GM19239 (cell line): ENCODE data around the gene EEF2K.

Source experiments
- DNase-seq: peaks from one replicate; pipeline ENCODE4 v3.0.0; 2011; ENCODE audit warnings: low spot score; ENCODE audit not compliant: insufficient read length
- FAIRE-seq: peaks from 2 replicates; lab custom pipeline; 2011; peaks lifted over from hg19 to GRCh38; lab: Jason Lieb, UNC

EEF2K gene

DNA sequence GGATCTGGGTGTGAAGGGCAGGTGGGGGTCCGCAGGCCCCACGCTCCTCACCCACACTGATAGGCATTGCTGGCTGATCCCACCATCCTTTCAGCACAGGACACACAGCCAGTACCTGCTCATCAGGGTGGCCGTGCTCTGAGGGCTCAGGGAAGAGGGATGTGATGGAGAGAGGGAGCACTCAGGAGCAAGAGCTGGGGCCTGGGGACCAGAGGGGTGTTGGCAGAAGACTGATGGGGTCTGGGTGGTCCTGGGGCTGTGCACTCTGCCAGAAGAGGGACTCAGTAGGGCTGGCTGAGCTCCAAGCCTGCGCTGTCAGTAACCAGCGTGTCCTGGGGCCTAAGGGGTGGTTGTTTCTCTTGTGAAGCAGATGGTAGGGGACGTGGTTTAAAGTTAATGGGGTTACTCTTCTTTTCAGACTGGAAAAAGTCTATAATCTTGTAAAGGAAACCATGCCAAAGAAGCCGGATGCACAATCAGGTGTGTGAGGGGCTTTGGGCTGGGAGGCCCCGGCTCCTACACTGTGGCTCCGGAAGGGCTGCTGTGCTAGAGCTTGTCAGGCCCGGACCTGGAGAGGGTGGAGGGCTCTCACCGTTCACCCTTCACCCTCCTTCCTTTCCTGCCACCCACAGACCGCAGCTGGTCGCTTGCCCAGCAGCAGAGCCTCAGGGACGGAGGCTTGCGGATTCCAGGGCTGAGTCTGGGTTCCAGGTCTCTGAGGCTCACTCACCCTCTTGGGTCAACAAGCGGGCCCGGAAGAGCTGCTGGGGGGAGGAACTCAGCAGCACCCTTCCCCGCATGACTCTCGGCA lies 118.9 kb downstream of the EEF2K start:
- FAIRE-seq, result no peak
- DNase-seq, result no peak

DNA sequence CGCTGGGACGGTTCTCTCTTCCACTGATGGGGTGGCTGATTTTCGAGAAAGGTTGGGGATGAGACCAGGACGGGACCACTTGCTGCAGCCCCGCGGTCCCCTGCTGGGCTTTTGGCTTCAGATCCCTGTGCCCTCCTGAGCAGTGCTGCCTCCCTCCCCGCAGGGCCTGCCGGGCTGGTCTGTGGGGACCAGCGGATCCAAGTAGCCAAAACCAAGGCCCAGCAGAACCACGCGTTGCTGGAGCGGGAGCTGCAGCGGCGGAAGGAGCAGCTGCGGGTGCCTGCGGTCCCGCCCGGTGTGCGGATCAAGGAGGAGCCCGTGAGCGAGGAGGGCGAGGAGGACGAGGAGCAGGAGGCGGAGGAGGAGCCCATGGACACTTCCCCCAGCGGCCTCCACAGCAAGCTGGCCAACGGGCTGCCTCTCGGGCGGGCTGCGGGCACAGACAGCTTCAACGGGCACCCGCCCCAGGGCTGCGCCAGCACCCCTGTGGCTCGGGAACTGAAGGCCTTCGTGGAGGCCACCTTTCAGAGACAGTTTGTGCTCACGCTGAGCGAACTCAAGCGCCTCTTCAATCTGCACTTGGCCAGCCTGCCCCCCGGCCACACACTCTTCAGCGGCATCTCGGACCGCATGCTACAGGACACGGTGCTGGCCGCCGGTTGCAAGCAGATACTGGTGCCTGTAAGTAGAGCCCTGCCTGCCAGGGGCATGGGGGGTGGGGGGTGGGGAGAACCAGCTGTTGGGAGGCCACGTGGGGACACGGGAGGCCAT lies 119.7 kb downstream of the EEF2K start:
- no peak for FAIRE-seq
- DNase-seq, result no peak

GRCh38 chr16:22326369-22326652 lies 120.2 kb downstream of the EEF2K start:
- DNase-seq (no peak), FAIRE-seq (no peak)

DNA sequence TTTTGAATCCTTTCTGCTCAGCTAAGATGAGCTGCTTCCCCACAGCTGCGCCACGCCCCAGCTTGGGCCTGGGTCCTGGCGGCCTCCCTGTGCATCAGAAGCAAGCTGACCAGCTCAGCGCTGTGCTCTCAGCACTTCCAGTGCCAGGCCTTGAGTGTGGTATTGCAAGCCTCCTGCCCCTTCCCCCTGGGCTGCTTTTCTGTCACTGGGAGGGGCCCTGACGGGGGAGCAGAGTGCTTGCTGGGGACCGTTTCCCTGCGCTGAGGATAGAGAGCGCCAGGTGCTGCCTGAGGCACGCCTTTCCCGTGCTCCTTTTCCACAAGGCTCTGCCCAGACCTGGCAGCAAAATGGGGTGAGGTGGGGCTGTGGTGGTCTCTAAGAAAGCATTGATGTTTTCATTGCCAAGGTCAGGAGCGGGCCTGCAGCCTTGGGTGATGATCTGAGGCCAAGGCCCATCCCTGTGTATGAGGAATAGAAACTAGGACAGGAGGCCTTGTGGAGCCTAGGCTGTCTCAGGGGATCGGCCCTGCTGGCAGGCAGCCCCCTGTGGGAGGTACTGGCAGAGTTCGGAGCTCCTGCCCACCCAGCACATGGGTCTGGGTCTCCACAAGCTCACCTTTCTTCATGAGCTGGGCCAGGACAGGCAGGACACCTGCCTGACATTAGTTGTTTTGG lies 120.8 kb downstream of the EEF2K start:
- no peak for FAIRE-seq
- DNase-seq, result no peak

- no peak for FAIRE-seq
Measured at GRCh38 chr16:22327446-22327775, 121.3 kb downstream of the EEF2K start.

GRCh38 chr16:22328081-22328725 lies 122.1 kb downstream of the EEF2K start:
- DNase-seq, result no peak
- FAIRE-seq, result no peak

More at GRCh38 chr16:22327446-22327775, 121.3 kb downstream of the EEF2K start:
- DNase-seq, result no peak

DNA sequence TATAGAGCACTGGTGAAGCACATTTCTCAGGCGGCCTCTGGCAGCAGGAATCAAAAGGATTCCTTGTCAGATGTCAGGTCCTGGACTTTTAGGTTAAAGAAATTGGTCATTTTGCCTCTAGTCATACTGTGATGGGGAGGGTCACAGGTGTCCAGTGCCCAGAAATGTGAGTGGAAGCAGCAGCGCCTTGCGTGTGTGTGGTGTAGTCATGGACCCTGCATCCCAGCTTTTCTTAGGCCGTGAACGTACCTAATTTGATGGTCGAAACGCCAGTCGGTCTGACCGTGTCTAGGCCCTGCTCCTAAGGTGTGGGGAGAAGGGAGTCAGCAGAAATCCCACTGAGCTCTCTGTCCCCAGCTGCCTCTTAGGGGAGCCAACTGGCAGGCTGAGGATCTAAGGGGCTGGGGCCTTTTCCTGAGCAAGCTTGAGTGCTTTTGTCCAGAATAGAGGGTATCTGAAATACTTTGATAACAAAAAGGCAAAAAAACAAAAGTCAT lies 123.2 kb downstream of the EEF2K start:
- FAIRE-seq, result no peak
- DNase-seq, result no peak

GRCh38 chr16:22330326-22330725 lies 124.2 kb downstream of the EEF2K start:
- FAIRE-seq (no peak), DNase-seq (no peak)

DNA sequence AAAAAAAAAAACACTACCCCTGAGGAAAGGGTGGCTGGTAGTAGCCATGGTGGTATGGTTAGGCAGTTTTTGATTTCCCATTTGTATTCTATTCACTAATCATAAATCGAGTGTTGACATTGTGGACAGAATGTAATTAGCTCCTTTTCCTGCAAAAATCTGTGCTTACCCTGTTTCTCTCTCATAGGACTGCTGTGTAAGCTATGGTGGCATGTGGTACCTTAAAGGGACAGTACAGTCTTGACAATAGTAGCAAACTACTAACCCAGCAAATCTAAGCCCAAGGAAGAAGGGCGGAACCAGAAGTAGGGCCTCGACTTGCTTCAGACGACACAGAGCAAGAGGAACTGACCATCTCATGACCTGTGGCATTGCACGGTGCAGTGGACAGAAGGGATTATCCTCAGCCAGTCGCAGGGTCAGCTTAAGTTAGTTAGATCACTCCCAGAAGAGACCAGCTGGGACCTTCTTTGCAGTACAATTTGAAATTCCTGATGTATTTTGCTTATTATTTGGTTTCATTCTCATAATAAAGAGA lies 127.4 kb downstream of the EEF2K start:
- FAIRE-seq, result no peak

DNA sequence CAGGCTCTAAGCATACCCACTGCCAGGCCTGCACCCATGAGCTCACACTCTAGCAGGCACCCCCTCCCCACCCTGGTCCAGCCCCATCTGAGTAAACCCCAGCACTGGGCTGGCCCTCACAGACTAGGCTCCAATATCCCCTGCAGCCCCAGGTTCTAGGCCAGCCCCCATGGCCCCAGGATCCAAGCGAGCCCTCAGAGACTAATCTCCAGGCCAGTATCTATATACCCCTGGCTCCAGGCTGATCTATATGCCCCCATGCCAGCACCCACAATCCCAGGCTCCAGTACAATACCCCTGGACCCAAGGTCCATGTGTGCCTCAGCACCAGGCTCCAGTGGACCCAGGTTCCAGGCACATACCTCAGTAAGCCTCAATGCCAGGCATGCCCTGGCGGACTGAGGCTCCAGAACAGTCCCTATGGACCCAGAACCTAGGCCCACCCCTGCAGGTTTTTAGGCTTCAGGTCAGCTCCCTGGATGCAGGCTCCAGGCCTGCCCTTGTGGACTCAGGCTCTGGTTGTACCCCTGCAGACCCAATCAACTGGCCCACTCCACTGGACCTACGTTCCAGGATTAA lies 129.7 kb downstream of the EEF2K start:
- DNase-seq, result no peak
- no peak for FAIRE-seq

More for the DNA sequence above, 127.4 kb downstream of the EEF2K start:
- no peak for DNase-seq

- FAIRE-seq (no peak), DNase-seq (no peak)
Measured at GRCh38 chr16:22336581-22336980, 130.5 kb downstream of the EEF2K start.

DNA sequence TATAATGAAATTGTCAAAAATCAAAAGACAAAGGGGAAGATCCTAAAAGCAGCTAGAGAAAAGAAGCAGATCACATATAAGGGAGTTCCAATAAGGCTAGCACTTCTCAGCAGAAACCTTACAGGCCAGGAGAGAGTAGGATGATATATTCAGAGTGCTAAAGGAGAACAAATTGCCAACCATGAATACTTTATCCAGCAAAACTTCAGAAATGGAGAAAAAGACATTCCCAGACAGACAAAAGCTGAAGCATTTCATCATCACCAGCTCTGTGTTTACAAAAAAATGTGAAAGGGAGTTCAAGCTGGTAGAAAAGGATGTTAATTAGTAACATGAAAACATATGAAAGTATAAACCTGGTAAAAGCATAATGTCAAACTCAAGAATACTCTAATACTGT lies 131.0 kb downstream of the EEF2K start:
- no peak for FAIRE-seq

GRCh38 chr16:22337849-22338635 lies 132.0 kb downstream of the EEF2K start:
- DNase-seq, result no peak
- FAIRE-seq, result no peak

More for the DNA sequence above, 131.0 kb downstream of the EEF2K start:
- no peak for DNase-seq
